Fibroblast of pulmonary artery (primary cell): ENCODE results near the gene KPTN.

Experiments used
- DNase-seq: peaks from one replicate; pipeline ENCODE4 v3.0.0-alpha.2; 2010; ENCODE audit warnings: low read depth
- H3K4me3 ChIP-seq: replicated peaks from 2 replicates; pipeline ENCODE4 v1.5.1; 2011; ENCODE audit warnings: low read depth, mild to moderate bottlenecking, control low read depth, low read length, moderate library complexity
- CTCF ChIP-seq: IDR thresholded peaks from 2 replicates; pipeline ENCODE4 v1.5.1; 2011; ENCODE audit warnings: mild to moderate bottlenecking, control low read depth, low read length, inconsistent platforms; ENCODE audit errors: missing control alignments

Gene KPTN

DNA sequence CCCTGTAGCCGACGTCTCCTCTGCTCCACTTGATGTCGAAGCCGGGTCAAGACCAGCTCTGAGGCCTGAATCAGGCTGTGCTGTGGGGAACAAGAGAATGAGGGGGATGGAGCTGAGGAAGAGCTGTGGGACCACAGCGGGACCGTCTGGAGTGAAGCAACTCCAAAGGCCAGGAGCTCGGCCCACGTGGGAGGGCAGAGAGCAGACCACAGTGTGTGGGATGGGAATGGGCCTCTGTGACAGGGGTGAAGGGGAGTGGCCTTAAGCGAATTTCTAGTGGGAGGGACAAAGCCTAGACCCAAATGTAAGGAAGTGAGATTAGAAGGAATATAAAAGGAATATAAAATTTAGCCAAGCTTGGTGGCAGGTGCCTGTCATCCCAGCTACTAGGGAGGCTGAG is 8.6 kb downstream of the KPTN start:
- no peak for DNase-seq
- H3K4me3 ChIP-seq: no peak overlapping the region
- TF ChIP-seq CTCF: no peak

- H3K4me3 ChIP-seq: no peak overlapping the region
- no peak for TF ChIP-seq CTCF
- no peak for DNase-seq
These were observed 10.7 kb downstream of the KPTN start for GRCh38 chr19:47473336-47473735.

DNA sequence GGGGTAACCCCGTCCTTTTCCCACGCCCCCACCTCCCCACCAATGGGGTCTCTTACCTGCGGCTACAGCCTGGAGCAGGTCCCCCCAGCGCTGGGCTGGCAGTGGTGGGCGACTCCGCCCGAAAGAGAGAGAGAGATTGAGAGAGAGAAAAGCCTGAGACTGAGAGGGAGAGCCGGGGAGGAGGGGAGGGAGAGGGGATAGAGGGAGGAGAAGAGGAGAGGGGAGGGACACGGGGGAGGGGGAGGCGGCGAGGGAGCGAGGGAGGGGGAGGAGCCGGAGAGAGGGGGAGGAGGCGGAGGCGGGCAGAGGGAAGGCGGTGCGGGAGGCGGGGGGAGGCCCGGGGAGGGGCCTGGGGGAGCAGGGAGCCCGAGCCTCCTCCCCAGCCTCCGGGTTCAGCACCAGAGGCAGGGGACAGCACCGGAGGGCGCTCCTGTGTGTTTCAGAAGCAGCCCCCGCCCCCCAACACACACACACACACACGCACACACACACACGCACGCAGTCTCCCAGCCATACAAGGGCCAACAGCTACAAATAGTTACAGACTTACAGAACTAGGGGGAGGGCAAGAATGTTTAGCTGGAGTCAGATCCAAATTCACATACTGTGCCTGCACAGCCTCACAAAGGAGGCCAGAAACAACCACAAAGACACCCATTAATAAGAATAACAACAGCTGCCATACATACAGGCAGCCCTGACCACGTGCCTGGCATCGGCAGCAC is 12.1 kb downstream of the KPTN start, which contains the start of gene SLC8A2:
TSS of gene SLC8A2 (minus strand) at position 161 of the 725 bp plus-strand sequence. CDS start 5,490 bp downstream, outside the sequence.
- H3K4me3 ChIP-seq: no peak within 1 kb of the TSS
- DNase-seq: peak; percentile 79
- no peak for TF ChIP-seq CTCF

GRCh38 chr19:47471381-47471732 is 12.7 kb downstream of the KPTN start:
- TF ChIP-seq CTCF: no peak
- no peak overlapping the region for H3K4me3 ChIP-seq

GRCh38 chr19:47470447-47471195 is 13.4 kb downstream of the KPTN start:
- H3K4me3 ChIP-seq: no peak overlapping the region
- TF ChIP-seq CTCF: no peak
- no peak for DNase-seq

More at GRCh38 chr19:47471381-47471732, 12.7 kb downstream of the KPTN start:
- no peak for DNase-seq

- no peak for TF ChIP-seq CTCF
- H3K4me3 ChIP-seq: no peak overlapping the region
- no peak for DNase-seq
These were observed 14.3 kb downstream of the KPTN start for GRCh38 chr19:47469719-47470118.
